T-helper 9 cell (primary cell): ENCODE data around the gene RFTN1.

Experiments used
- DNase-seq: peaks from one replicate; pipeline ENCODE4 v3.0.0-alpha.2; 2020
- total RNA-seq, 2 donors: gene quantifications; one replicate each; lab custom pipeline; 2026; lab: John Stamatoyannopoulos, UW

RFTN1 gene, protein sequence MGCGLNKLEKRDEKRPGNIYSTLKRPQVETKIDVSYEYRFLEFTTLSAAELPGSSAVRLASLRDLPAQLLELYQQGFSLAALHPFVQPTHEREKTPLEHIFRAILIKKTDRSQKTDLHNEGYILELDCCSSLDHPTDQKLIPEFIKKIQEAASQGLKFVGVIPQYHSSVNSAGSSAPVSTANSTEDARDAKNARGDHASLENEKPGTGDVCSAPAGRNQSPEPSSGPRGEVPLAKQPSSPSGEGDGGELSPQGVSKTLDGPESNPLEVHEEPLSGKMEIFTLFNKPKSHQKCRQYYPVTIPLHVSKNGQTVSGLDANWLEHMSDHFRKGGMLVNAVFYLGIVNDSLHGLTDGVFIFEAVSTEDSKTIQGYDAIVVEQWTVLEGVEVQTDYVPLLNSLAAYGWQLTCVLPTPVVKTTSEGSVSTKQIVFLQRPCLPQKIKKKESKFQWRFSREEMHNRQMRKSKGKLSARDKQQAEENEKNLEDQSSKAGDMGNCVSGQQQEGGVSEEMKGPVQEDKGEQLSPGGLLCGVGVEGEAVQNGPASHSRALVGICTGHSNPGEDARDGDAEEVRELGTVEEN
- total RNA-seq, result 59.6 to 149 reads per million in 2 donors

DNA sequence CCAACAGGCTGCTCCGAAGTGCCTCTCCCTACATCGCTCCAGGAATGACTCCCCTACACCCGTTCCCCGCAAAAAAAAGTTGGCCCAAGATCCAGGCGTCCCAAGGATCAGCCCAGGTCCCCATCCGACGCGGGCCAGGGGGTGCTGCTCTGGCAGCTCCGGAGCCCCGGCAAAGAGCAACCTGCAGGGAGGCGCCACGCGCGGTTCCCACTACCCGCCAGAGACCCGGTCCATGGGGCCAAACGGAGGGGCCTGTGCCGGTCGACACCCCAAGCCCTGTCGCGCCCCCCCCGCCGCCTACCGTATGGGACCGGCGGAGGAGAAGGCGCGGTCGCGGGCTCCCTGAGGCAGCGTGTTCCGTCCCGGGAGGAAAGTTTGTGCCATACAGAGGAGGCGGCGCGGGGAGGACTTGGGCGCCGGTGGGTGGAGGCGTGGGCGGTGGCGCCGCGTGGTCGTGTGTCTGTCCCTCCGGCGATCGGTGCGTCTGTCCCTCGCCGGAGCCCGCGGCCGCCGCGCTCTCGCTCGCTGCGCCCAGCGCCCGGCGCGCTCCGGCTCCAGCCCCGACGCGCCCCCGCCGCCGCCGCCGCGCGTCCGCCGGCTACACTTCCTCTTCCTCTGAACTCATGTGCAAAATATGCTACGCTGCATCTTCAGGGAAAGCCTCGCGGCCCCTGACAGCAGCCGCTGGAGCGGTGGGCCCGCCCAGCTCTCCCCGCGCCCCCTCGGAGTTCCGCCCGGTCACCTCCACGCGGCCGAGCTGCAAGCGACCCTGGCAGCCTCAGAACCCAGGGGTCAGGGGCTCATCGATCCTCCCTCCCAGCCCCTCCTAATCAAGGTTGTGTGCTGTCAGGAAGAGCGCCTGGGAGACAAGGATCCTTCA, at the start of gene RFTN1:
TSS of gene RFTN1 (minus strand) at position 559 of the 880 bp plus-strand sequence. CDS start 19,830 bp downstream, outside the sequence.
- DNase-seq, result peak; percentile 29

- no peak for DNase-seq
These were observed 46.3 kb upstream of the RFTN1 start for GRCh38 chr3:16559653-16560365.

DNA sequence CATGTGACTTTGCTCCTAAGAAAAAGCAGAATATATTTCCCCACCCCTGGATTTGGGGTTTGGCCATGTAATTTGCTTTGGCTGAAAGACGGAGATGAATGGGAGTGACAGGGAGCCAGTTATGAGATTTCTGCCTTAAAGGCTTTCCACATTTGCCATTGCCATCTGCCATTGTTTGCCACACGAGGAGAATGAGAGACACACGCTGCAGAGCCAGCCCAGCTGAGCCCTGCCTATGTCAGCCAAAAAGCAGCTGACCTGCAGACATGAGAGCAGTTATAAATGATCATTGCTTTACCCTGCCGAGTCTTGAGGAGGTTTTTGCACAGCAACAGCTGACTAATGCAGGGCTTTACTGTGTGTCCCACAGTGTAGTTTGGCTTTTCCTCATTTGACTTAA, 40.6 kb upstream of the RFTN1 start:
- no peak for DNase-seq

DNA sequence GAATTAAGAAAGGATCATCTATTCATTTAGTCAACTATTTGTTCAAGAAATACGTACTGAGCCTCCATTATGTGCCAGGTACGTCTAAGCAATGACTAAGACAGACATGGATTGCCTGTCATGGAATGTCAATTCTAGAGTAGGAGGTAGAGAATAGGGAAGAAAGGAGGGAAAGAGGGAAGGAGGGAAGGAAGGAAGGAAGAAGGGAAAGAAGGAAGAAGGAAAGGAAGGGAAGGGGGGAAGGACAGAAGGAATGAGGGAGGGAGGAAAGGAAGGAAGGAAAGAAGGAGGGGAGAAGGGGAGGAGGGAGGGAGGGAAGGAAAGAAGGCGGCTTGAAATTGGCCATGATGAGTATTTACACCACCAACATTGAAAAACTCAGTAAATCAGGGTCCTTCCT, 39.3 kb upstream of the RFTN1 start:
- no peak for DNase-seq

GRCh38 chr3:16551342-16551976, 38.0 kb upstream of the RFTN1 start:
- DNase-seq, result no peak

DNA sequence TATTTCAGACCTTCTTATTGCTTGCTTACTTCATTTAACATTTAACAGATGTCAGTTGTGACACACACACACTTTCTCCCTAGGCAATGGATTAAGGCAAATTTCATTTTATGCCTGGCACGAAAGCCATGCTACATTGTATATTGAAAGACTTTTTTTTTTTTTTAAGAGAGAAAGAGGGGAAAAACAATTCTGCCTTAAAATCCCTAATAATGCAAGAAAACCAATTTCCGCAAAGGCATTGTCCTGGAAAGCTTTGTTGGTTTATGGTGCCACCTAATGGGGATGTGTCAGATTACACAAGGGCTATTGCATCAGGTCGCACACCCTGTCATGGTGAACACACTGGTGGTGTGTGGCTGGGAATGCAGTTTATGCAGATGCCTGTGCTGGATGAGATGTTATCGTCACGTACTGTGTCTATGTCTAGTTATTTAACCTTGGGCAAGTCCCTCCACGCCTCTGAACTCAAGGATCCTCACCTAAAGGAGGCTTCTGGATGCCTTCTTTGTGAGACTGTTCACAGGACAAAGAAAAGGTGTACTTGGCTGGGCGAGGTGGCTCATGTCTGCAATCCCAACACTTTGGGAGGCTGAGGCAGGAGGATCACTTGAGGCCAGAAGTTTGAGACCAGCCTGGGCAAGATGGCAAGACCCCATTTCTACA, 37.3 kb upstream of the RFTN1 start:
- DNase-seq, result peak; percentile 51

DNA sequence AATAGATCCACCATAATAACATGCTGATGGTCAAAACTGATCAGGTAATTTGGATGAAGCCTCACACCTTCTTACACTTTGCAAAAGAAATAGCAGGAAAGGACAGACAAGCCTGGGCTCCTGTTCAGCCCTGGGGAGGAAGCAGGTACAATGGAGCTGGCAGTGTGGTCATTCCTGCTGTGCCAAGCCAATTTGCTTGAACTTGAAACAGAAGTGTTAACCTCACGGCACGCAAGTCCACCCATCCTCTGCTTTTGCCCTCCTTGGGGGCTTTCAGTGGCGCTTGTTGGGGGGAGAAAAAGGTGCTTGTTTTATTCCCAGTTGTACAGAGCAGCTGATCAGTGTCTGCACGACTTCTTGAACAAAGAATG, 36.8 kb upstream of the RFTN1 start:
- DNase-seq, result no peak

- no peak for DNase-seq
These were observed 35.2 kb upstream of the RFTN1 start for GRCh38 chr3:16548721-16549120.

- no peak for DNase-seq
These were observed 34.3 kb upstream of the RFTN1 start for GRCh38 chr3:16547561-16548357.

DNA sequence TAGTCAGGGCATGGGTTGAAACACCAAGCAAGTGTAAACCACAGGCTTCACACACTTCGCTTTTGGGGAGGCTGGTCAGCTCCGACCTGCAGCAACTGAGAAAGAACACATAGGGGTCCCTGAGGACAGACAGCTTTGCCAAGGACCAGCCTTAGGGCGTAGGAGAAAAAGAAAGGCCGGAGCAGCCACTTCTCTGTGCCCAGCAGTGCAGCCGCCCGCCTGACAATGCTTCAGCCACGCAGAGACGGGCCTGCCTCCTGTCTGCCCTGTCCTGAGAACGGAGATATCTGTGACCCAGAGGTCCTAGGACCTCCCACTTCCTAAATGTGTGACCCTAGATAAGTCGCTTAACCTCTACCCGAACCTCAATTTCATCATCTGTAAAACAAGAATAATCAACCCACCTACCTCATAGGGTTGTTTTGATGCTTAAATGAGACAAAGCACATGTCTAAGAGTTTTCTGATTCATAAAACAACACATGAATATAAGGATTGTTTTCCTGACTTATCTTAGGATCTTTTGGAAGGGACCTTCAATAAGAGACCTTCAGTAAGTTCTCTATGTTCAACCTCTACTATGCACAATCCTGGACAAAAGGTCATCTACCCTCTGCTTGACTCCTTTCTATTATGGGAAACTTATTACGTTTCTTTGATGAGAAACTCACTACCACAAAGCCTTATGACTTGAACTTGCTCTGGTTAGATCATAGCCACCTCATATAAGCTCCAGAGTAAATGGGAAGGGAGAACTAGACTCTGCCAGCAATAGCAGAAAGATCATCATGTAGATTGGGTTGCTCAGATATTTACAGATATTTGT, 32.9 kb upstream of the RFTN1 start:
- DNase-seq, result no peak

DNA sequence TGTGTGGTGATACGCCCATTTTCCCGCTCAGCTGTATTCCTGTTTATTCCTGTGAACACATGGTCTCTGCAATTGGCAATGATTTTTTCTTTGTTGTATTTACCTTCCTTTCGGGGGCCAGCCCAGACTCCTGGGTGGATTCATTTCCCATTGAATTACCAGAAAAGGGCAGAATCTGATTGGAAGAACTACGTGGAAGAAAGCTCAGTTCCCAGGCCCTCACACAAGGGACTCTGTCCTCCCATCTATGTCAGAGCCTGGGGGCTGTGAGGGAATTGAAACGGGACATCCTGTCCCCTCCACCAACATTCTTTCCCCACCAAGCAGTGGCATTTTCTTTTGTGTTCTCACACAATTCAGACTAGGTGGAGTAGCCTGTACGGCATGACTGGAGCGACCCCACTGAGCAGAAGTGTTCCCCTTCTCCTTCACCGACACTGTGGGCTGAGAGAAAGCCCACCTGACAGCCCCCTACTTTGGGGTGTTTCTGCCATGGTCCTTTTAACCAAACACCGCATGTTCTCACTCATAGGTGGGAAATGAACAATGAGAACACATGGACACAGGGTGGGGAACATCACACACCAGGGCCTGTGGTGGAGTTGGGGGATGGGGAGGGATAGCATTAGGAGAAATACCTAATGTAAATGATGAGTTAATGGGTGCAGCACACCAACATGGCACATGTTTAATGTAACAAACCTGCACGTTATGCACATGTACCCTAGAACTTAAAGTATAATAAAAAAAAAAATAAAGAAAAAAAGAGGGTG, 32.1 kb upstream of the RFTN1 start:
- DNase-seq, result no peak

GRCh38 chr3:16543242-16543864, 29.9 kb upstream of the RFTN1 start:
- no peak for DNase-seq

DNA sequence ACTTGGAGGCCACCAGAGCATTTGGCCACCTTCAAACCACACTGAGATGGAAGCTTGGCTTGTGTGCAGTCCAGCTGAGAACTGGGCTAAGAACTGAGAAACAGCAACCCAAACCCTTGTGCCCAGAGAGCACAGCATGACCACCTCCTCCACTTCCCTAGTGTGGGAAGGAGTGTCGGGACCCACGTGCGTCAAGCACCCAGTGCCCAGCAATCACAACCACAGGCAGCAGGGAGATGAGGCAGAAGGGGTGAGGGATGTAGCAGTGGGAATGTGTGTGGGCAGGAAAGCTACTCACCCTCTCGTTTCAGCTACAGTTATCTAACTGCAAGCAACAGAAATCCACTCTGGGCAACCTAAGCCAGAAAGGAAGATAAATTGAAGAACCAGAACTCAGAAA, 25.0 kb upstream of the RFTN1 start:
- no peak for DNase-seq

DNA sequence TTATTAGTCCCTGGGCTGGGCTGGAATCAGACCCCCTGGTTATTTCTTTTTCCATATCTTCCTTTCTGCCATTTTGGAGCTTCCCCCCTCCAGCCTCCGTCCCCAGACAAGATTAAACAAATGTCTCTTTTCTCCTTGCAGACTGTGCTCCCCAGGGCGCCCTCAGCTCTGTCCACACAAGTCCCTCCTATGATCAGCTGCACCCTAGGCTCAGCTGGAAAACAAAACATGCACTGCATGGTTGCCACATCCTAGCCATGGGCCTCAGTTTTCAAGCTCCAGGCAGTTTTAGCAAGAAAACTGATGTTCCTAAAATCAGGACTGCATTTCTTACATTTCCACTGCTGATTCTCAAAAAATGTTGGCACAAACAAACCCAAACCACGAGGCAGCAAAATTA, 23.5 kb upstream of the RFTN1 start:
- DNase-seq, result no peak

DNA sequence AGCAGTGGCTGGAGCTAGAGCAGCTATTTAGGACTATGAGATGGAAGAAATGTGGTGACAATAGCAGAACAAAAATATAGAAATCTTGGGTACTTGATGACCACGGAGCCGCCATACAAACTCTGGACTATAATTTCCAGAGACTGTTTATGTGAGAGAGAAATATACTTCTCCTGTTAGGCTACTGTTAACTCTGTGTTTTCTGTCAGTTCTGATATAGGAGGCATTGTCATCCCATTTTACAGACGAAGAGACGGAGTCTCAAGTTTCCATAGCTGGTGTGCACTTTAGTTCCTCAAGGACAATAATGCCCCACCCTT, 22.8 kb upstream of the RFTN1 start:
- DNase-seq, result no peak

- no peak for DNase-seq
These were observed 21.3 kb upstream of the RFTN1 start for GRCh38 chr3:16534640-16535262.

- DNase-seq, result no peak
These were observed 20.6 kb upstream of the RFTN1 start for GRCh38 chr3:16533928-16534574.

GRCh38 chr3:16529264-16529663, 15.8 kb upstream of the RFTN1 start:
- DNase-seq, result no peak
